SK-N-SH (cell line): ENCODE results near the gene C17orf67.

Experiments used
- CHD2 ChIP-seq: fragments of 150-350 bp; IDR thresholded peaks from 2 replicates; pipeline ENCODE4 v1.6.1; 2018; ENCODE audit warnings: low read length; ENCODE audit not compliant: partially characterized antibody
- EZH2phosphoT487 ChIP-seq: fragments of 200-600 bp; sonication (generic); IDR thresholded peaks from 2 replicates; pipeline ENCODE4 v1.6.1; 2017; ENCODE audit warnings: low read depth, mixed run types, mild to moderate bottlenecking, antibody characterized with exemption, moderate library complexity, borderline replicate concordance
- FOXM1 ChIP-seq: IDR thresholded peaks from 2 replicates; pipeline ENCODE4 v1.4.0; 2012; ENCODE audit warnings: low read depth, mild to moderate bottlenecking
- GABPA ChIP-seq: IDR thresholded peaks from 2 replicates; pipeline ENCODE4 v1.4.0; 2012; ENCODE audit warnings: low read depth, mild to moderate bottlenecking
- NFIC ChIP-seq: IDR thresholded peaks from 2 replicates; pipeline ENCODE4 v1.4.0; 2012; ENCODE audit warnings: borderline replicate concordance
- RFX5 ChIP-seq: IDR thresholded peaks from 2 replicates; pipeline ENCODE4 v1.6.1; 2012; ENCODE audit warnings: mild to moderate bottlenecking, improper control_type of control experiment, low read length
- TAF1 ChIP-seq: IDR thresholded peaks from 2 replicates; pipeline ENCODE4 v1.6.1; 2012; ENCODE audit warnings: low read depth, mild to moderate bottlenecking, low read length, moderate library complexity, borderline replicate concordance
- TF ChIP-seq, protein P1 (sequence below): fragments of 200-600 bp; sonication (generic); IDR thresholded peaks from 2 replicates; pipeline ENCODE4 v1.6.1; 2017; ENCODE audit warnings: antibody characterized with exemption, mild to moderate bottlenecking, moderate library complexity
- TF ChIP-seq, protein P2 (sequence below): IDR thresholded peaks from 2 replicates; pipeline ENCODE4; 2012

DNA sequence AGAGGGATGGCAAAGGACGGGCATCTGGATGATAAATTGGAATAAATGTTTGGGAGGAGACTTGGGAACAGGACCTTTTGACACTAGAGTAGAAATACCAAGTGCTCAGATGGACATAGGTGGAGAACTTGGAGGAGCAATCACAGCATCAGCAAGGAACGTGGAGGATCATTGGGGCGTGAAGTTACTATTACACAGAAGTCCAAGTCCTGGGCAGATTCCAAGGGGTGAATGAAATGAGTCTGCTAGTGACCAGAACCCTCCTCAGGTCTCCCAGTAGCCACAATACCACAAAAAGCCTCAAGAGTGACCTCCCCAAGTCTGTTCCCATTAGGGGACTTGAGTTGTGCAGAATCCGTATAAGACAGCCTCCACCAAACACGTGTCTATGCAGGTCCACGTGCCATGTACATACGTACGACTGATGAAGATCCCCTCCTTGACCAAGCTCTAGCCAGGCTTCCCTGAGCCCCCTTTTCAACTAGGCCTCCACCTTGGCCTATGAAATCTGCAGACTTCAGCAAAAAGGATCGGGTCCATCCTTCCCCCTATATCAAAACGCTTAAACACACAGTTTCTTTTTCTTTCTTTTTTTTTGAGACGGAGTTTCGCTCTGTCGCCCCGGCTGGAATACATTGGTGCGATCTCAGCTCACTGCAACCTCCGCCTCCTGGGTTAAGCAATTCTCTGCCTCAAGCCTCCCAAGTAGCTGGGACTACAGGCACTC, 2.2 kb downstream of the C17orf67 start:
- TF ChIP-seq FOXM1 (no peak), EZH2phosphoT487 (no peak), GABPA (no peak), TAF1 (no peak), CHD2 (no peak), RFX5 (no peak), NFIC (no peak)
- TF ChIP-seq, protein P1, sequence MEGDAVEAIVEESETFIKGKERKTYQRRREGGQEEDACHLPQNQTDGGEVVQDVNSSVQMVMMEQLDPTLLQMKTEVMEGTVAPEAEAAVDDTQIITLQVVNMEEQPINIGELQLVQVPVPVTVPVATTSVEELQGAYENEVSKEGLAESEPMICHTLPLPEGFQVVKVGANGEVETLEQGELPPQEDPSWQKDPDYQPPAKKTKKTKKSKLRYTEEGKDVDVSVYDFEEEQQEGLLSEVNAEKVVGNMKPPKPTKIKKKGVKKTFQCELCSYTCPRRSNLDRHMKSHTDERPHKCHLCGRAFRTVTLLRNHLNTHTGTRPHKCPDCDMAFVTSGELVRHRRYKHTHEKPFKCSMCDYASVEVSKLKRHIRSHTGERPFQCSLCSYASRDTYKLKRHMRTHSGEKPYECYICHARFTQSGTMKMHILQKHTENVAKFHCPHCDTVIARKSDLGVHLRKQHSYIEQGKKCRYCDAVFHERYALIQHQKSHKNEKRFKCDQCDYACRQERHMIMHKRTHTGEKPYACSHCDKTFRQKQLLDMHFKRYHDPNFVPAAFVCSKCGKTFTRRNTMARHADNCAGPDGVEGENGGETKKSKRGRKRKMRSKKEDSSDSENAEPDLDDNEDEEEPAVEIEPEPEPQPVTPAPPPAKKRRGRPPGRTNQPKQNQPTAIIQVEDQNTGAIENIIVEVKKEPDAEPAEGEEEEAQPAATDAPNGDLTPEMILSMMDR, result no peak
- TF ChIP-seq, protein P2, sequence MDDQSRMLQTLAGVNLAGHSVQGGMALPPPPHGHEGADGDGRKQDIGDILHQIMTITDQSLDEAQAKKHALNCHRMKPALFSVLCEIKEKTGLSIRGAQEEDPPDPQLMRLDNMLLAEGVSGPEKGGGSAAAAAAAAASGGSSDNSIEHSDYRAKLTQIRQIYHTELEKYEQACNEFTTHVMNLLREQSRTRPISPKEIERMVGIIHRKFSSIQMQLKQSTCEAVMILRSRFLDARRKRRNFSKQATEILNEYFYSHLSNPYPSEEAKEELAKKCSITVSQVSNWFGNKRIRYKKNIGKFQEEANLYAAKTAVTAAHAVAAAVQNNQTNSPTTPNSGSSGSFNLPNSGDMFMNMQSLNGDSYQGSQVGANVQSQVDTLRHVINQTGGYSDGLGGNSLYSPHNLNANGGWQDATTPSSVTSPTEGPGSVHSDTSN, result no peak
